Muscle of back (tissue), 13 donors: ENCODE data around the gene TYW5. TPM values are rescaled to one million over a fixed set of nuclear protein-coding genes. Genes with fewer than 3 reads are reported as not detected.
A peak's percentile ranks its signal among the peaks of the same experiment; 100 is the strongest.

Experiments
- DNase-seq, 3 donors: peaks; one replicate each; pipeline versions ENCODE4 v3.0.0 to v3.0.0-alpha.2; 2013
- long read RNA-seq, 9 donors: transcript quantifications; one replicate each; lab custom pipeline, GENCODE V29; 2026
- polyA plus RNA-seq, 10 donors: library from polyadenylated mRNA; unstranded; fragments of 120-200 nt; gene quantifications; one replicate each; pipeline ENCODE4 v1.2.1, GENCODE V29; 2013; ENCODE audit not compliant: insufficient read length in 10 of 10

The TYW5 gene, protein sequence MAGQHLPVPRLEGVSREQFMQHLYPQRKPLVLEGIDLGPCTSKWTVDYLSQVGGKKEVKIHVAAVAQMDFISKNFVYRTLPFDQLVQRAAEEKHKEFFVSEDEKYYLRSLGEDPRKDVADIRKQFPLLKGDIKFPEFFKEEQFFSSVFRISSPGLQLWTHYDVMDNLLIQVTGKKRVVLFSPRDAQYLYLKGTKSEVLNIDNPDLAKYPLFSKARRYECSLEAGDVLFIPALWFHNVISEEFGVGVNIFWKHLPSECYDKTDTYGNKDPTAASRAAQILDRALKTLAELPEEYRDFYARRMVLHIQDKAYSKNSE
- 10 to 100 TPM in 3 of 10 donors, 1 to 10 TPM in 7; 5.6 to 10.9 (median 7.9) TPM for polyA plus RNA-seq
- long read RNA-seq, donor 1, full-length matches to known transcripts: 2 of 2 reads
- long read RNA-seq, donor 1, partial matches to known transcripts: 0 of 2 reads
- long read RNA-seq, donor 1, other reads (novel, unspliced or antisense): 0 of 2 reads
- long read RNA-seq, donor 2: 0 reads
- long read RNA-seq, donor 3: 0 reads
- long read RNA-seq, donor 4, partial matches to known transcripts: 0 of 11 reads
- long read RNA-seq, donor 4, other reads (novel, unspliced or antisense): 11 of 11 reads
- long read RNA-seq, donor 5, full-length matches to known transcripts: 1 of 47 reads
- long read RNA-seq, donor 5, partial matches to known transcripts: 46 of 47 reads
- long read RNA-seq, donor 5, other reads (novel, unspliced or antisense): 0 of 47 reads
- long read RNA-seq, donor 6, full-length matches to known transcripts: 4 of 4 reads
- long read RNA-seq, donor 6, partial matches to known transcripts: 0 of 4 reads
- long read RNA-seq, donor 6, other reads (novel, unspliced or antisense): 0 of 4 reads
- long read RNA-seq, donor 7, full-length matches to known transcripts: 1 of 1 reads
- long read RNA-seq, donor 7, partial matches to known transcripts: 0 of 1 reads
- long read RNA-seq, donor 7, other reads (novel, unspliced or antisense): 0 of 1 reads
- long read RNA-seq, donor 8: 0 reads
- long read RNA-seq, donor 9: 0 reads

DNA sequence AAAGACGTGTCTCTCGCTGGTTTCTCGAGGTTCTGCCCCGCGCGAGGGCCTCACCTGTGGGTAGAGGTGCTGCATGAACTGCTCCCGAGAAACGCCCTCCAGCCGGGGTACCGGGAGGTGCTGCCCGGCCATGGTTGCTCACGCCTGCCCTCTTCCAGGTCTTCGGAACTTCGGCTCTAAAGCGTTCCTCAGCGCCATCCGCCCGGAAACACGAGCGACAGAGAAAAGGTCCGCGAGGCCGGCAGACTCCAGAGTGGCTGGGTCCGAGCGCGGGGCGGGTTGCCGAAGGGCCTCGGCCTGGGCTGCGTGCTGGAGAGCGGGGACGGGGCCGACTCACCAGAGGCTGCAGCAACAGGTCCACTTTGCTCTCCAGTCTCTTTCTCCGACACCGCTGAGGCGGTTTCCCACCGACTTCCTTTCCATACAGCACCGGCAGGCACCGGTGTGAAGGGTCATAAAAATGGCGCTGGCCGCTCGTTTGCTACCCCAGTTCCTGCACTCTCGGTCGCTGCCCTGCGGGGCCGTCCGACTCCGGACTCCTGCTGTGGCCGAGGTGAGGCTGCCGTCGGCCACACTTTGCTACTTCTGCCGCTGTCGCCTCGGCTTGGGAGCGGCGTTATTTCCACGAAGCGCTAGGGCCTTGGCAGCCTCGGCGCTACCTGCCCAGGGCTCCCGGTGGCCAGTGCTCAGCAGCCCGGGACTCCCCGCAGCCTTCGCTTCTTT, at the start of gene TYW5, which contains the start of gene MAIP1:
Gene TYW5 (minus strand): TSS at position 153 of the 723 bp plus-strand sequence. CDS start 21 bp downstream, at position 132.
Gene MAIP1 (plus strand): TSS at position 244 of the 723 bp plus-strand sequence. CDS start 217 bp downstream, at position 461.
- peak; percentile 81 to 95 (median 86) for DNase-seq

DNA sequence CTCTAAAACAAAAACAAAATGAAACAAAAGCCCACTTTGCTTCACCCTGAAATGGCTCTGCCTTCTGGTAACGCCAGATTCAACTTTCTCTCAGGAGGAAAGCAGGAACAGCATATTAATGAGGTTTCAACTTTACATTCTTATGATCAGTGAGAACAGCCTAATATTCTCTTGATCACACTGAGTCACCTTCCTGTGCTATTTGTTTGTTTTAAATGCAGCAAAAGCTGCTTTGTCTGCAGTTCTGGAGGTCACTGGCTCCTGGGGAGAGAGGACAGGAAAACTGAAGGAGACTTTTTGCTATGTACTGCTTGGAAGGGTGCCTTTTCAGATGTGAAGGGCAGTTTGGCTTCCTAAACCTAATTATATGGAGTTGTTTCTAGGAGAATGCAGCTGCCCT, 48.2 kb upstream of the TYW5 start:
- DNase-seq: no peak

DNA sequence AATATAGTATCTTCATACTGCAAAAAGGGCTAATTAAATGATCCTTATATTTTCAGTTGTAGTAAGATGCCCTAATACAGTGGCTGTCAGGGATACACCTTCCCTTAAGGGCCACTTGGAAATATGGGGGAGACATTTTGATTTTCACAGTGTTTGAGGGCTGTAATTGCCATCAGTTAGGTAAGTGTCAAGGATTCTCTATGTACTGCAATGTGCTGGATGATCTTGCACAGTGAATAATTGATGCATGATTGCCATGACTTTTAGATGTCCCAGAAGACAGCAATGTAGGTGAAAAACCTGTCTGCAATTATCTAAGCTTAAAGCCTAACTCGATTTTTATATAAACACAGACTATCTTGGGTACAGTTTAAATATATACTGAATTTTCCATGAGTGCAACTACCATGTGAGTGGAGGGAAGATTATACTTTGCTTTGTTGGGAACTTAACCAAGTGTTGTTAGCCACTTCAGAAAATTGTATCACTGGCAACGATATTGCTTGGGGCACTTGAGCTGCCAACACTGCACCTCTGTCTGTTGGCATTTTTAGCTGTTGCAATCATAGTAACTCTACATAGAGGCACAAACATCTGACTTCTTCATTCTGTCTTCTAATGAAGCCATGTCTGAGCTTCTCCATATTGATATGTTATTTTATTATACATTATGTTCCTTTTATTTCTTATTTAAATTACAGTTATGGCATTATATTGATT, 45.3 kb upstream of the TYW5 start:
- DNase-seq: no peak

DNA sequence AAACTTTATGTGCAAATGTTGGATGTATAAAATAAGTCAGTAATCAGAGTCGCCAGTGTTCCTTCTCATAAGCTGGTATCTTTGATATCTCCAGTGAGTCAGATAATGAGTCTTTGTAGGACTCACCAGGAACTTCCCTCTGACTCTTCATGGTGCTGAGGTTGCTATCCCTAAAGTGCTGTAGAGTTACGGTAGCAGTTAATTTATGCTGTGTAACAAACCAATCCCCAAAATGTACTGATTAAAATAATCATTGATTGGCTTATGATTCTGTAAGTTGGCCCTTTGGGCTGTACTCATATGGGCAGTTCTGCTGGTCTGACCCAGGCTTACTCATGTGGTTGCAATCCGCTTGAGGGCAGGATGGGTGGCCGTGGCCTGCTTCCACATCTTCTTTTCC, 43.9 kb upstream of the TYW5 start:
- no peak for DNase-seq

DNA sequence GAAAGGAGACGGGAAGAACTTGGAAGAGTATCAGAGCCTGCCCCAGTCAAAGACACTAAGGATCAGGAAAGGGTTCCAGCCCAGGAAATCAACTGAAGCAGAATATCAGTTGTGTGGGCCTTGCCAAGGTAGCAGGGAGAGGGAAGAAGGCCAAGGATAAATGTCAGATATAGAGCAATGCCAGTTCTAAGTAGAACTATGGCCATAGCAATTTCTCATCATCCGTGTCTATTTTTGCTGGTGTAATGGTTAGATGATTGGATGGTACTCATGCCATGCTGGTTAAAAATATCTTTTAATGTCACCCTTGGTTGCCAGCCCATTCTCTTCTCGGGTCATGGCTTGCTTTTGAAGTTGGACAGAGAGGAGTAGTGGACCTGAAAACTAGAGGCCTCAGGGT, 42.0 kb upstream of the TYW5 start:
- DNase-seq: no peak

DNA sequence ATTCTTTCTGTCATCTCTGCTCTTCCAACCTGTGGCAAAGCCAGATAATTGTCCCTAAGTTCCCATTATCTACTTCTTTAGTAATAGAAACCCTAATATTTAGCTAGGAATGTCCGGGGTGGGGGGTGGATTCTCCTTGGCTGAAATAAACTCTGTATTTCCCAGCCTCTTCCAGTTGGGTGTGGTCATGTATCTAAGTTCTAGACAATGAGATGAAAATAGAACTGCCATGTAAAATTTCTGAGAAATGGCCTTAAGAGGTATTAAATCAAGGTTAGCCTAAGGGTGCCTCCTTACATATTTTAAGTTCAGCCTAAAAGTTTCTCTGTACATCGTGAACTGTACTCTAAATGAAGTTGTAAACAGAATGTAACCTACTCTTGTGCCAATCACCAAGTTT, 39.6 kb upstream of the TYW5 start:
- no peak for DNase-seq

DNA sequence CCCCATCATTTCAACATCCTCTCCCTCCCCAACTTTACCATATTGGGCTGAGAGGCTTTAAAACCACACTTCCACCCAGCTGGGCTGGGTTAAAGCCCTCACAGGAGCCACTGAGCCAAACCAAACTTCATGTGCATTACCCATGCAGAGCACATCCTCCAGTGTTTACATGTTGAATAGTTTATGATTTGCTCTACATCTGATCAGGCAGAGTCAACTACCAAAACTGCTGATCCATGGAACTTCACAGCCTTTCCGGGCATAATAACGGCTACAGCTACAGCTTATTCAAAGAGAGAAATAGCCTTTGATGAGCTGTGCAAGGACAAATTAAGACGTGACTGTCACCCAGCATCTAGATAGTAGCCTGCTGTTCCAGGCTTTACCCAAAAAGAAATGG, 39.1 kb upstream of the TYW5 start:
- DNase-seq: no peak

DNA sequence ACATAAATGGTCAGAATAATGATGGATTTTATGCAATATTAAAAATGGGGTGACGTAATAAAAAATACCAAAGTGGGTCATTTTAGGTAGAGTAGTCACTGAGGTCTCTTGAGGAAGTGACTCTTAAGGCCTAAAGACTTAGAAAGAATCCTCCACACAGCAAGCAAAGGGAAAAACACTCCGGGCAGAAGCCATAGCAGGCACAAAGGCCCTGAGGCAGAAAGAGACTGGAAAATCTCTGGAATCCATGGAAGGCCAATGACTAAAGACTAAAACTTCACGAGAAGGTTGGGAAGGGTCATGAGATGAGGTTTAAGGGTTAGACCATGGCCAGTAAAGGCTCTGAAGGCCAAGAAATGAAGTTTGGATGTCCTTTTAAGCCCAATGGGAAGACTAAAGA, 37.0 kb upstream of the TYW5 start:
- DNase-seq: no peak

DNA sequence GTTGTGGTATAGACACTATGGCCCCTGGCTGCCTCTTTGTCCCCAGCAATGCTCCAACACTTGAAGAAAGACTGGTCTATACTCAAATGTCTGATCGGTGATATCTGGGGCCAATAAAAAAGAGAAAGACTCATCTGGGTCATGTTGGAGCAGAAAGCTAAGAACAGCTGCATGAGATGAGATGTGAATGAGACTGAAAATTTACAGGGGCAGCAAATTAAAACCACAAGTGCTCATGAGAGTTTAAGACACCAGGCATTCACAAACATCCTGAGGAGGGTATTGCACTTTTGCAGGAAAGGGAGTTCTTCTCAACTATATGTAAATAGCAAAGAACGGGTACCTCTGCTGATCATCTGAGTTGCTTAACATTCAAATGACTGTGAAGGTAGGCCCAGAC, 36.4 kb upstream of the TYW5 start:
- no peak for DNase-seq

DNA sequence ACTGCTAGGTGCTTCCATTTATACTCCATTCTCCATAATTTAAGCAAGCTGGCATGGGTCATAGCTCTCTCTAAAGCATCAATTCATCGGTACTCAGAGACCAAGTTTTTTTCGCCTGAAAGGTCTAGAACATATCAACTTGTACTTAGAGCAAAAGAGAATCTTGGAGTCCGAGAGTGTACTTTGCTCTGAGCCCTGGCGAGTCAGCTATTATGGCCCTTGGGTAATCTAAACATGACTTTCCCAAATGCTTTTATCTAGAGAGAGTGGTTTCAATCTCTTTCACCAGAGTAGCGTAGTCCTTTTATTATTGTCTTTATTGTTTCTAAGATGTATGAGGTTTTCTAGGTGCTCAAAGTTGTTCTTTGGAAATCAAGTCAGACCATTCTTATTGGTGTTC, 34.5 kb upstream of the TYW5 start:
- DNase-seq: no peak

DNA sequence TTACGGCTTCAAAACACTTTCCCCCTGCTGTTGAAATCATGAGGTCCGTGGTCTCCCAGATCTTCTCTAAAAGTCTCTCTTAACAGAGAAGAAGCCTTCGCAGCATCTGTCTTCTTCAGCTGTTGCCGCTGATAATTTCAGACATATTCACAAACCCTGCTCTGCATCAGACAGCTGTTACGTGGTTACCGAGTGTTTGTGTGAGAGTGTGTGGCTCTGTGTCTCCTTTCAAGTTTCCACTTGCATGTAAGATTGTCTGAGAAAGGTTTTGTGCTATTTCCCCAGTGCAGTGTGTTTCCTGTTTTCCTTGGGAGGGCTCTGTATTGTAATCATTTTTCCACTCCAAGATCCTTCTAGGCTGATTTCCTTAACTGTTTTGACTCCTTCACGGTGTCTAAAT, 32.9 kb upstream of the TYW5 start:
- peak; percentile 59 to 90 (median 69) for DNase-seq

DNA sequence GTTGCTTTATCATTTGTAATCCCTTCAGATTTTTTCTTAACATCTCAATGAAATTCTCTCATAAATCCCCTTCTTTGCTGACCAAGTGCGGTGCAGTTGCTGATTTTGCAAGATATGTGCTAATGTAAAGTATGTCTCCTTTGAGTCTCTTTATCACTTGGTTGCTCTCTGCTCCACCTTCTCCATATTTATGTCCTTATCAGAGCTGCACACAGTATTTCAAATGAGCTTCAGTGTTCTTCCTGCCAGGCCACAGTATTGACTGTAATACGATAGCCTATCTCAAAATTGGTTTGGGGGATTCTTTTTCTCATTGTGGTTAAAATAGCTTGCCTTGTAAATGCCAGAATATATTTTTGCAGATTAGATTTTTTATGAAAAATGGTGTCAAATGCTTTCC, 32.3 kb upstream of the TYW5 start:
- DNase-seq: peak in 1 of 3 donors; percentile 56

DNA sequence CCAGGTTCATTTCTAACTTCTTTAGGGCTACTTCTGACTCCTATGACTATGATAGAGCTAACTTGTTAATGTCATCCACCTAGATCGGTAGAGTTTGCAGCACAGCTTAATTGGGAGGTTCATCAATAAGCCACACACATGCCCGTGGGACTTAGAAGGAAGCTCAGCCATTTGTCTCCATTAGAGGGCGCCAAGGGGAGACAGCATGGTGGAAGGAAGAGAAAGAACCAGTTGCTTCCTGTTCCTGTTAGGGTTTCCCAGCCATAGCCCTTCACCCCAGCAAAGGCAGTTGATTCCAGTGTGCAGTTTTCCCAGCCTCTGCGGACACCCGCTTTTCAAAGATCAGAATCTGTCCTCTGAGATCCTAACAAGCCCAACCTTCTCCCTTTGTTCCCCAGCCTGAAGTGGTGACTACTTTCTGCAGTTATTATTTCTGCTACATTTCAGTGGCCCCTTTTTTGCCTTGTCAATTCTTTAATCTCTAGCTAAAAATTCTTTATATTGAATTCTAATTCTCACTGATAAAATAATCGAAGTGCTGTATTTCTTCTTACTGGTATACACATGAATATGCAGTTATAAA, 30.4 kb upstream of the TYW5 start:
- DNase-seq: peak; percentile 56 to 77 (median 57)

DNA sequence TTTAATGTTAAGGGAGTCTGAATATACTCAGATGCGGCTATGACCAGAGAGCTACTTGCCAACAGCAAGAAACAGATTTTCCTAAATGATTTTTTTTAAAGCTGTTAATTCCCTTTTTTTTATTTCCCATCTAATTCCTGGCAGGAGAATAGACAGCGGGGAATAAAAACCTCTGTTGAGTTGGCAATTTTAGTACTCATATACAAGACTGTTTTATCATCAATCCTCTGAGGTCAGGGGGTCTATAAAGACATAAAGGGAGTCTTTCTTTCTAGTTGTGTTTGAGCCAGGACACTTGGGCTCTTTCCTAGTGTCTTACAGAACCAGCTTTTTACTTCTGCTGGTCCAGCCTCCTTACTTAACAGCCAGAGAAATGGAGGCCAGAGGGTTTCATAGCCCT, 29.5 kb upstream of the TYW5 start:
- DNase-seq: peak; percentile 54 to 87 (median 73)

DNA sequence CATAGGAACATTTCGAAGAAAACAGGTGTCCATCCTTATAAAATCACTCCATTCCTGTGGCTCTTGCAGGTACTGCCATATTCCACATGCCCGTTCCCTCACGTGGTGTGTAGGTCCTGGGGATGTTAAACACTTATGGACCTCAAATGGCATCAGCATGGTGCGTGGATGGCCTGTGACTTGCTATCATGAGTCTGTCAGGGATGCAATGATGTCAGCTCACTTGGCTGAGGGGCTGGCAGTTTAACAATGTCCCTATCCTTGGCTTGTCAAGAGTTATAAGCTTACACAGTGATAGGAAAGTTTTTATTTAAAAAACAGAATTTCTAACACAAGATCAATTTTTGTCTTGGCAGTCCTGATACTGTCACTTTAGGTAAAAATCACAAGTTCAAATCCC, 28.9 kb upstream of the TYW5 start:
- DNase-seq: peak in 2 of 3 donors; percentile 22 to 59

DNA sequence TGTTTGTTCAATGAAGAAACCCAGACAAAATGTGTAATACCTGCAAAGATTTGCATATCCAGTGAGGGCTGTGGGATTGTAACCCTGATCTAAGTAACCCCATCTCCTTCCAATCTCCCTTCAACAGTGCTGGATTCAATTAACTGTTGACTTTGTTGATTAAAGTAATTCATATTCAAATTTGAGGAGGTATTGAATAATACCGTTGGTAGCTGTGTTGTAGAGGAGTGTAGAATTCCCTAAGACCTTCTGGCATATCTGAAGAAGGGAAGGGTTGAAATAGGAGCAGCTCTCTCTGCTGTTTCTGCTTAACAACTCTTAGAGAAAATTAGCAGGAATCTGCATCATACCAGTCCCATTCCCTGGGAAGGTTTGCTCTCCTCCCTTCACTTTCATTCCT, 28.2 kb upstream of the TYW5 start:
- no peak for DNase-seq

DNA sequence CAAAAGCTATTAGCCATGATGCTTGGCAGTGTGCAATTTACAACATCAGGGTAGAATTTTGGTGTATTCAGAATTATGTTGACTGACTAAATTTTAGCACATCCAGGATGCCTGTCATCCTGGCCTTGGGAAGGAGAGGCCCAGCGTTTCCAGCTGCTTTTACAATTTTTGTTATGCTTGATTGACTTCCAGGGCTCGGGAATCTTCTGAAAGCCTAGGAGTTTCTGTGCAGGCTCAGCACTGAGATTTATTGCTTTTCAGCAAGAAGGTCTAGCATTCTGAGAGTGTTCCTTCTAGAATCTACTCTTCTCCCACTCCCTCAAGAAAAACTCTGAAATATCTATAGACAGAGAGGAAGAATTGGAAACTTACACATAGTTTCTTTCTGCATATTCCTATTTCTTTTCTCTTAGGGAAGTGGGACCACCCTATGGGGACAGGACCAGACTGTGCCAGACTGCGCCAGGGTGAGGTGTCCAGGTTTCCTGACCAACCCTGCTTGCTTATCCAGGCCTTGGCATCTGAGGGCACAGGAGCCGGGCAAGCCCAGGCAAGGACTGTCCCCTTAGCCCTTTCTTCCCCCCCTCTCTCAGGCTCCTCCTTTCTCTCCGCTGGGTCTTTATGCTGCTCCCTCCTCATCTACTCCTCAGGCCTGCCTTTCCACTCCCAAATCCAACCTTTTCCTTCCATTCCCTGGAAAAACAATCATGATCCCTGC, 27.0 kb upstream of the TYW5 start:
- DNase-seq: peak in 2 of 3 donors; percentile 42 to 60

DNA sequence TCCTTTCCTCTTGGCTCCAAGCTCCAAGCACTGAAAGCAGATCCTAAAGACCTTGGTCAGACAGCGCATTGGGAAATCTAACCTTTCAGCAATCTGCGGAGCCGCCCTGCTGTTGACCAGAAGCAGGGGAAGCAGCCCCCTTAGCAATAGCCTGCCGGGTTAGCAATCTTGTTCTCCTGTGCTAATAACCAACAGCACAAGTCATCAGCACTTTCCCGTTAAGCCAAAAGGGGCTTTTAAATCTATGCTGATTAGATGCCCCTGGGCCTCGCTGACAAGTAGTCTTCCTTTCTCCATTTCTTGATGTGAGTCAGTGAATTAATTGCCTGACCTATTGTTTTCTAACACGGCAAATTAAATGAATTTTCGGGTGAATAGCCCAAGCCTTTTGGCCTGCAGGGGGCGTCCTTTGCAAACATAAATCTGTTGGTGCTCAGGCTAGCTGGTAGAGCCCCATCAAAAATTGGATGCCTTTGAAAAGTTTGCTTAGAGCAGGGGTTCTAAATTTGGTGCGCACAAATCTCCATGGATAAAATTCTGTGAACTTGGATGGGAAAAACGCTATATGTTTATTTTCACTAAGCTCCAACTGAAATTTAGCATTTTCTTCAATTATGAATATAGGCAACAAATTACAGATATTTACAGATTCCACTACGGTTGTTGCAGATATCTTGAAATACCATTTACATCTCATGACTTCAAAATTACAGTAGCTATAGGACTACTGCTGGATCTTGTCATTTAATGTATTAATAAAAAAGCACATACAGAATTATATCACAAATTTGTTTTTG, 24.7 kb upstream of the TYW5 start:
- peak; percentile 85 to 94 (median 90) for DNase-seq

DNA sequence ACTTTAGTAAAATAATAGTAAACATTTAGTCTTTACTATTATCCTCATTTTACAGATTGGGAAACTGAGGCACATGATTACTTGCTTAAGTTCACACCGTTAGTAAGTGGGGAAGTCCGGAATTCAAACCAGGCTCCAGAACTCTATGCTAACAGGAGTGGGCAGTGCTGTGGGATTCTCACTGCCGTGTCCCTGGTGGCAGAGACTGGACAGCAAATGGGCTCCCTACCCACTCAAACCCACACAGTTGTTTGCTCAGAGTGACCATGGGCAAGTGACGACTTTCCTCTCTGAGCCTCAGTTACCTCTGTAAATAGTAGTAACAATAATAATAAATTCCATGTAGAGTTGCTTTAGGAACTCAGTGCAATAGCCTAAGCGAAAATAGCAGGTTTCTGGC, 24.1 kb upstream of the TYW5 start:
- no peak for DNase-seq
